ENCODE measurements around the gene SHC3.

SHC3 gene

DNA sequence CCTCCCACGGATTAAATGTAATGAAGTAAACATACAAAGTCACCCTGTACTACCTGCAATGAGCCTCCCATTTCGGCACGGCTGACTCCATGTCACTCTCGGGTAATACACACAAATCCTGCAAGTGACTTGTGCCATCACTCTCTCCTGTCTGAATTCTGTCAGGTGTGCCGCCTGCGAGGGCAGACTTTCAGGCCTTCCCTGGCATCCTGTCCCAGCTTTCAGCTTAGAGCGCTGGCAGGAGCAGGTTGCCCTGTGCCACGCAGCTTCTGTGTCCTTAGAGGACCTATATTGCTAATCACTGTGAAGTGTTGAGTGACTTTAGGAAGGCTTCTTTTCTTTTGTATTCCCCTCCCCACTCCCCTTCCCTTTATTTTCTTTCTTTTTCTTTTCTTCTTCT lies 213.1 kb downstream of the SHC3 start:
- no peak for DNase-seq (ENCODE audit: low read depth in 2 of 2, low spot score in 1 of 2)

DNA sequence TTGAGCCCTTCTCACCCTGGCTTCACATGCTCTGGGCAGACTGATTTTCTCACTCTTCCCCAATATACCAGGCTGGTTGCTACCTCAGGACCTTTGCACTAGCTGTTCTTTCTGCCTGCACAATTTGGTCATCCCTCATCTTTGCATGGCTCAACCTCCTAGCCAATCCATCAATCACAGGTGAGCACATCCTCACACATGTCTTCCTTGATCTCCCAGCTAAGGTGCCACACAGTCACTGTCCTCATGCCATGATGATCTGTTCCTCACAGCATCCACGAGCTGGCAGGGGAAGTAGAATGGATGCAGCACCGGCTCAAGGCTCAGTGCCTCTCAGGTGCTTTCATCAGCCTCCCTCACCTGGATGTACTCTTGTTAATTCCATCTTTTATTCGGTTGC lies 218.0 kb downstream of the SHC3 start:
- no peak for DNase-seq (ENCODE audit: low read depth in 2 of 2, low spot score in 1 of 2)

DNA sequence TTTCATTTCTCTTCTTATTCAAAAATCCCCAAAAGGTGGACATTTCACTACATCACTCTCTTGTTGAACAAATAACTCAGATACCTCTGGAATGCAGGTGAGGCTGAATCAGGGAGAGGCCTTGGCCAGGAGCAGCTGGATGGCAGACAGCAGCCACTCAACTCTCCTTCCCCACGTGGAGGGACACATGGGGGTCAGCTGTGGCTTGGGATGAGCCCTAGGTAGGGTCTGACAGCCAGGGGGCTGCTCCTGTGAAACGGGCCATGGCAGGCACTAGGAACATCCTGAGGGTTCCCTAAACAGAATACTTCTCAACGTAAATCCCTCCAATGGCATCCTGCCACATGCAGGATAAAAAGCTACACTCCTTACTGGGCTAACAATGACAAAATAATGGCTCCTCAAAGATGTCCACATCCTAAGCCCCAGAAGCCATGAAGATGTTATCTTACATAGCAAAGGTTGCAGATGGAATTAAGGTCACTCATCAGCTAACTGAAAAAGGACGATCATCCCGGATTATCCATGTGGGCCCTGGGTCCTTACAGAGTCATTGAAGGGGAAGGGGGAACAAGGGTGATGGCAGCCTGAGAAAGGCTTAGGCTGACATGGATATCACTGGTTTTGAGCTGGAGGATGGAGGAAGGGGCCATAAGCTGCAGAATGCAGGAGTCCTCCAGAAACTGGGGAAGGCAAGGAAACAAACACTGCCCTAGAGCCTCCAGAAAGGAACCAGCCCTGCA lies 218.7 kb downstream of the SHC3 start:
- no peak for DNase-seq (ENCODE audit: low read depth in 2 of 2, low spot score in 1 of 2)

DNA sequence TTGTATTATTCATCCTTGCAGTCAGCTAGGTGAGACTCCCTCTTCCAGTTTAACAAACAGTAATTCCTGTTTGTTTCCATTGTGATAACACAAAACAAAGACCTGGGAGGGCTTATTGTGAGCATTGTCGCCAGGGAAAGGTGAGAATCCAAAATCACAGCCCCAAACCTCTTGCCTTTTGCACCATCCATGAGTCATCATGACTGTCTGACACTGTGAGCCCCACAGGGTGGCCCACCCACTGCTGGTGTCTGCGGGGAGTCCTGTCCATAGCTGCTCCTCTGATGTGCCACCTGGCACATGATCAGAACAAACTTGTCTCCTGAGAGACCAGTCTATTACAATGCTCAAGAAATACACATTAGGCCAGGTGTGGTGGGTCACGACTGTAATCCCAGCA lies 221.1 kb downstream of the SHC3 start:
- no peak for DNase-seq (ENCODE audit: low read depth in 2 of 2, low spot score in 1 of 2)

All from stimulated activated CD8-positive, alpha-beta memory T cell treated with anti-CD3 and anti-CD28 coated beads, Interleukin-4, amount 100 ng/mL, for 1 hour (primary cell).